Measurements from ENCODE around the gene CKAP2. TPM values are rescaled to one million over a fixed set of nuclear protein-coding genes. Genes with fewer than 3 reads are reported as not detected.
"Not testable (repeated sequence)": the region's sequence is repeated elsewhere in the genome, so short reads cannot be mapped to it uniquely, and the experiment has no call there.

Gene CKAP2
- polyA plus RNA-seq, 3 donors = 48.3 to 63.3 (median 57.9) TPM

GRCh38 chr13:52449331-52450011 is 5.8 kb upstream of the CKAP2 start:
- DNase-seq (ENCODE audit: extremely low read depth in 1 of 11, low read depth in 9 of 11, low spot score in 4 of 11) = peak in 1 of 11 donors; percentile 6

- peak; percentile 90 to 98 (median 95) for DNase-seq (ENCODE audit: extremely low read depth in 1 of 11, low read depth in 9 of 11, low spot score in 4 of 11)
Observed at GRCh38 chr13:52450012-52450792, 5.1 kb upstream of the CKAP2 start, which contains the start of gene VPS36. VPS36 (minus strand) TSS chr13:52450634; CDS start chr13:52450594, 40 bp downstream.

DNA sequence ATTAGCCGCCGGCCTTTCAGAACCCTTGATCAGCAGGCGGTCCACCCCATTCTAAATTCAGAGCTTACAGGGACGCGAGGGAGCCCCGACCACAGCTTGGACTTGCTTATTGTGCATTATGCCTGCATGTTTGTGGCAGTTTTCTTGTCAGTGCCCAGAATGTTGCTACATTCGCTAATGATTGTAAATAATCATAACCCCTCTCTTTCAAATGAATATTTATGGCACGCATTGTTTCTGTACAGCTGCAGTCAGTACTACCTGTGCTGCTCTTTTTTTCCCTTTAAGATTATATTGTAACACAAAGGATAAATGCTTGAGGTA is 4.5 kb upstream of the CKAP2 start:
- no peak for DNase-seq (ENCODE audit: extremely low read depth in 1 of 11, low read depth in 9 of 11, low spot score in 4 of 11)

- DNase-seq (ENCODE audit: extremely low read depth in 1 of 11, low read depth in 9 of 11, low spot score in 4 of 11) = no peak
Observed at GRCh38 chr13:52451135-52451804, 4.0 kb upstream of the CKAP2 start.

- DNase-seq (ENCODE audit: extremely low read depth in 1 of 11, low read depth in 9 of 11, low spot score in 4 of 11) = no peak
Observed at GRCh38 chr13:52452470-52452869, 2.8 kb upstream of the CKAP2 start.

DNA sequence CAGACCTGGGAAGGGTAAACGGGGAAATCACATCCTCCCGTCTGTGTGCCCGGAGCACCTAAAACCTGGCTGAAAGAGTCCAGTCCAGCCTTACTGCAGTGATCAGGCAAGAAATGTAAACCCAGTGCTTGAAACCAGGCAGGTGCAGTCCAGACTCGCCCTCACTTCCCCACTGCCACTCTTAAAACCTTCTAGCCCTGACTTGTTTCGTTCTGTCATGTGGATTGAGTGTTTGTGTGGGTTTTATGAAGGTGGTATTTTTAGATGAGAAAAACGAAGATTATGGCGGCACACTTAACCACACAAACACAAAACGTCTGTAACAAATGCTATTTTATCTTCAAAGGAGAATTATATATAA is 839 bp upstream of the CKAP2 start:
- DNase-seq (ENCODE audit: extremely low read depth in 1 of 11, low read depth in 9 of 11, low spot score in 4 of 11) = peak in 4 of 11 donors; percentile 9 to 16 (median 12)

DNA sequence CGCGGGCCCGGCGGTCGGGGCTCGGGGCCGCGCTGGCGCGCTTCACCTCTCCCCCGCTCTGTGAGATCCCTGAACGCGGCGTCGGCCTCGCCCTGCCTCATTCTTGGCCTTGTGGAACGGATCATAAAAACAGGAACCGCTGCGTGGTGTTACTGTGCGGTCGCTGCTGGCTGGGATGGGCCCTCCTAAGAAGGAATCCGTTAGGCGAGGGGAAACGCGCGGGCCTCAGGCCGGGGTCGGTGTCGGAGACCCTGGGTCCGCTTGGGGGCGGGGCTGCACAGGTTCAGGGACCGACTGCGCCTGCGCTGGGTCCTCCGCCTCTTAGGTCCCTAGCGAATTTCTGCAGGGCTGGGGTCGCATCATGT is 381 bp downstream of the CKAP2 start:
- peak in 10 of 11 donors; percentile 44 to 80 (median 74) for DNase-seq (ENCODE audit: extremely low read depth in 1 of 11, low read depth in 9 of 11, low spot score in 4 of 11)

DNA sequence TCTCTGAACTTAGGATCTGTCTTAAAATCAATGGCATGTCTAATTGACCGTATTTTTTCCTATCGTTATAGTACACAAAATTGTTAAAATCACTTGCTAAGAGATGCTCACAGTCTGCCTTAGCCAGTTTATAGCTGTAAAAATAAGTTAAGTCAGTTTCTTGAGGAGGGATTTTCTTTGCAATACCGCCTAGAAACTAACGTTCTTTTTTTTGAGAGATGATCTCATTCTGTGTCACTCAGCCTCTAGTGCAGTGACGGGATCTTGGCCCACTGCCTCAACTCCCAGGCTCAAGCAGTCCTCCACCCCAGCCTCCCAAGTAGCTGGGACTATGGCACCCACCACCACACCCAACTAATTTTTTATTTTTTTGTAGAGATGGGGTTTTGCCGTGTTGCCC is 4.4 kb downstream of the CKAP2 start:
- no peak for DNase-seq (ENCODE audit: extremely low read depth in 1 of 11, low read depth in 9 of 11, low spot score in 4 of 11)

DNA sequence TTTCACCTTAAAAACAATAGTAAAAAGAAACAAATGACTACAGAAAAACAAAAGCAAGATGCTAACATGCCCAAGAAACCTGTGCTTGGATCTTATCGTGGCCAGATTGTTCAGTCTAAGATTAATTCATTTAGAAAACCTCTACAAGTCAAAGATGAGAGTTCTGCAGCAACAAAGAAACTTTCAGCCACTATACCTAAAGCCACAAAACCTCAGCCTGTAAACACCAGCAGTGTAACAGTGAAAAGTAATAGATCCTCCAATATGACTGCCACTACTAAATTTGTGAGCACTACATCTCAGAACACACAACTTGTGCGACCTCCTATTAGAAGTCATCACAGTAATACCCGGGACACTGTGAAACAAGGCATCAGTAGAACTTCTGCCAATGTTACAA is 6.0 kb downstream of the CKAP2 start:
- no peak for DNase-seq (ENCODE audit: extremely low read depth in 1 of 11, low read depth in 9 of 11, low spot score in 4 of 11)

DNA sequence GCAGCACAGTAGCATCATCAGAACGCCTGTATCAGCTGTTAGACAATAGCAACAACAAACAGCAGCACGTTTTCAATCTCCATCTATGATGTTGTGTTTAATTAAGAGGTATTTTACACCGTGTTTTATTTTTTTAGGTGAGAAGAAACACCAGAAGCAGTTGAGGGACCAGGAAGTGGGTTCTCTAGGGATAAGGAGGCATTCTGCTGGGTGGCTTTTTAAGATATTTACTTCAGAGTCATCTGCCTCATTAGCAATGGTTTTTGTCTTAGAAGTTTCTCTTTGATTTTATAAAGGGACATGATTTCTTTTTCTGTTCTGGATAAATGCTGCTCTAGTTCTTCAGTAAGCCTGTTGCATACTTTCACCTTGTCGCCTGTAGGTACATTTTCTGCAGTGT is 8.2 kb downstream of the CKAP2 start:
- no peak for DNase-seq (ENCODE audit: extremely low read depth in 1 of 11, low read depth in 9 of 11, low spot score in 4 of 11)

DNA sequence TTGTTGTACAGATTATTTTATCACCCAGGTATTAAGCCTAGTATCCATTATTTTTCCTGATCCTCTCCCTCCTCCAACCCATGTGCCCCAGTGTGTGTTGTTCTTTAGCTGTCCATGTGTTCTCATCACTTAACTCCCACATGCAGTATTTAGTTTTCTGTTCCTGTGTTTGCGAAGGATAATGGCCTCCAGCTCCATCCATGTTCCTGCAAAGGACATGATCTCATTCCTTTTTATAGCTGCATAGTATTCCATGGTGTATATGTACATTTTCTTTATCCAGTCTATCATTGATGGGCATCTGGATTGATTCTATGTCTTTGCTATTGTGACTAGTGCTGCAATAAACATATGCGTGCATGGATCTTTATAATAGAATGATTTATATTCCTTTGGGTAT is 13.2 kb downstream of the CKAP2 start:
- DNase-seq (ENCODE audit: extremely low read depth in 1 of 11, low read depth in 9 of 11, low spot score in 4 of 11) = not testable (repeated sequence)

GRCh38 chr13:52480677-52481428 is 25.6 kb downstream of the CKAP2 start:
- DNase-seq (ENCODE audit: extremely low read depth in 1 of 11, low read depth in 9 of 11, low spot score in 4 of 11) = not testable (repeated sequence)

- DNase-seq (ENCODE audit: extremely low read depth in 1 of 11, low read depth in 9 of 11, low spot score in 4 of 11) = not testable (repeated sequence)
Observed at GRCh38 chr13:52487078-52487477, 31.8 kb downstream of the CKAP2 start.

- DNase-seq (ENCODE audit: extremely low read depth in 1 of 11, low read depth in 9 of 11, low spot score in 4 of 11) = not testable (repeated sequence)
Observed at GRCh38 chr13:52488763-52489162, 33.5 kb downstream of the CKAP2 start.

GRCh38 chr13:52491015-52491414 is 35.7 kb downstream of the CKAP2 start:
- not testable (repeated sequence) for DNase-seq (ENCODE audit: extremely low read depth in 1 of 11, low read depth in 9 of 11, low spot score in 4 of 11)

DNA sequence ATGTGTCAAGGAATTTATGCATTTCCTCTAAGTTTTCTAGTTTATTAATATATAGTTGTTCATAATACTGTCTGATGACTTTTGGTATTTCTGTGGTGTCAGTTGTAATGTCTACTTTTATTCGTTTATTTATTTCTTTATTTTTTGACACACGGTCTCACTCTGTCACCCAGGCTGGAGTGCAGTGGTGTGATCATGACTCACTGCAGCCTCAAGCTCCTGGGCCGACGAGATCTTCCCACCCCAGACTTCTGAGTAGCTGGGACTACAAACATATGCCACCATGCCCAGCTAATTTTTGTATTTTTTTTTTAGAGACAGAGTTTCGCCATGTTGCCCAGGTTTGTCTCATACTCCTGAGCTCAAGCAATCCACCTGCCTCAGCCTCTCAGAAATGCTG is 39.0 kb downstream of the CKAP2 start:
- DNase-seq (ENCODE audit: extremely low read depth in 1 of 11, low read depth in 9 of 11, low spot score in 4 of 11) = not testable (repeated sequence)

DNA sequence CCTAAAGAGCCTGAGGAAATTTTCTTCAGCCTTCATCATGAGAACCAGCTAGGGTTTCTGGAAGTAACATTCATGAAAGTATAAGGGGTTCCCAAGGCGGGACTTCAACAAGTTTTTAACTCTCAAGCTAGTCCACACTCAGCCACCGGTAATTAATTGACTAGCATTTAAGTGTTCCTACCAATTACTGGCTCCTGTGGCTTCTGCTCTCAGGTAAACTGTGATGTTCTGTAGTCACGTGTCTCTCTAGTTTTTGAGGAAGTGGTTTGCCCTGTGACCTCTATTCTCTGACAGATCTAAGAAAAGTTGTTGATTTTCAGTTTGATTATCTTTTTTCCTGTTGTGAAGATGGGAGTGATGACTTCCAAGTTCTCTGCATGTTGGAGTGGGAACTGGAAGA is 42.7 kb downstream of the CKAP2 start:
- not testable (repeated sequence) for DNase-seq (ENCODE audit: extremely low read depth in 1 of 11, low read depth in 9 of 11, low spot score in 4 of 11)

DNA sequence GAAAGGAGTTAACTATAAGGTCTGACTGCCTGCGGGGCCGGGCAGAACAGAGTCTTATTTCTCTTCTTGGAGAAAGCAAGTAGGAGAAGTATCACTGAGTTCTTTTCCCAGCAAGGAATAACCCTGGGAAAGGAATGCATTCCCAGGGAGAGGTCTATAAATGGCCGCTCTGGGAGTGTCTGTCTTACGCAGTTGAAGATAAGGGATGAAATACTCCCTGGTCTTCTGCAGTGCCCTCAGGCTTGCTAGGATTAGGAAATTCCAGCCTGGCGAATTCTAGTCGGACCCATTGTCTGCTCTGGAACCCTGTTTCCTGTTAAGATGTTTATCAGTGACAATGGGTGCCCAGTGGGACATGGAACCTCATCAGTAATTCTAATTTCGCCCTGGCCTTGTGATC is 47.0 kb downstream of the CKAP2 start:
- not testable (repeated sequence) for DNase-seq (ENCODE audit: extremely low read depth in 1 of 11, low read depth in 9 of 11, low spot score in 4 of 11)

- not testable (repeated sequence) for DNase-seq (ENCODE audit: extremely low read depth in 1 of 11, low read depth in 9 of 11, low spot score in 4 of 11)
Observed at GRCh38 chr13:52505843-52506242, 50.6 kb downstream of the CKAP2 start.
